CD4-positive, alpha-beta T cell treated with Interleukin-21 for 1 hour (primary cell): ENCODE data around the gene ZNF138.
"Not testable (repeated sequence)": the region's sequence is repeated elsewhere in the genome, so short reads cannot be mapped to it uniquely, and the experiment has no call there.

Experiments
- DNase-seq: peaks from one replicate; pipeline ENCODE4 v3.0.0-alpha.2; 2020

The ZNF138 gene

DNA sequence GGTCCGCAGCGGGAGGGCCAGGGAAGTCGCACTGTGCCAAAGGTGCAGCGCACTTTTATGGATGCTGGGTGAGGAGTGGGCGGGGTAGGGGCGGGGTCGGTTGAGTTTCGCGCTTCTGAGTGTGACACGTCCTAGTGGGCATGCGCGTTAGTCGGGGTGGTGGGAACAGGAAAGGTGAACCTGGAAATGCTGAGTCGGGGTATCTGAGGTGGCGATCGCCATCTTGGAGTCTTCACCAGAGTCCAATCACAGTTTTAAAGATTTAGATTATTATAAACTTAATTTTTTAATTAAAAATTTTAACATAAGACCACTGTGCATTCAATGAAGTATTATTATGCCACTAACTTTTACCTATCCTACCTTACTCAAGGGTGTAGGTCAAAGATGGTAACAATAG, 45.7 kb downstream of the ZNF138 start:
- DNase-seq, result no peak

DNA sequence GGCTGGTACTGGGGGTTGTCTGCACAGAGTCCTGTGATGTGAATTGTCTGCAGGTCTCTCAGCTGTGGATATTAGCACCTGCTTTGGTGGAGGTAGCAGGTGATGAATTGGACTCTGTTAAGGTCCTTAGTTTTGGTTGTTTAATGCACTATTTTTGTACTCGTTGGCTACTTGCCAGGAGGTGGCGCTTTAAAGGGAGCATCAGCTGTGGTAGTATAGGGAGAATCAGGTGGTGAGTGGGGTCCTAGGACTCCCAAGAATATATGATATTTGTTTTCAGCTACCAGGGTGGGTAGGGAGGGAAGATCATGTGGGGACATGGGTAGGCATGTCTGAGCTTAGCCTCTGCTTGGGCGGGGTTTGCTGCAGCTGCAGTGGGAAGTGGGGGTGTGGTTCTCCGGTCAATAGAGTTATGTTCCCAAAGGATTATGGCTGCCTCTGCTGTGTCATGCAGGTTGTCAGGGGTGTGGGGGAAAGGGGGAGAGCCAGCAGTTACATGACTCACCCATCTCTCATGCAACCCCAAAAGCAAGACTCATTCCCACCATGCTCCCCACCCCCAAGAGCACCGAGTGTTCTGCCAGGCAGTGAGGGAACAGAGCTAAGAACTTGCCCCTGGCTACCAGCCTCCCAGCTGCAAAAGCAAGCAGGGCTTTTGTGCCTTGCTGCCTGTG, 55.2 kb downstream of the ZNF138 start:
- DNase-seq, result no peak

DNA sequence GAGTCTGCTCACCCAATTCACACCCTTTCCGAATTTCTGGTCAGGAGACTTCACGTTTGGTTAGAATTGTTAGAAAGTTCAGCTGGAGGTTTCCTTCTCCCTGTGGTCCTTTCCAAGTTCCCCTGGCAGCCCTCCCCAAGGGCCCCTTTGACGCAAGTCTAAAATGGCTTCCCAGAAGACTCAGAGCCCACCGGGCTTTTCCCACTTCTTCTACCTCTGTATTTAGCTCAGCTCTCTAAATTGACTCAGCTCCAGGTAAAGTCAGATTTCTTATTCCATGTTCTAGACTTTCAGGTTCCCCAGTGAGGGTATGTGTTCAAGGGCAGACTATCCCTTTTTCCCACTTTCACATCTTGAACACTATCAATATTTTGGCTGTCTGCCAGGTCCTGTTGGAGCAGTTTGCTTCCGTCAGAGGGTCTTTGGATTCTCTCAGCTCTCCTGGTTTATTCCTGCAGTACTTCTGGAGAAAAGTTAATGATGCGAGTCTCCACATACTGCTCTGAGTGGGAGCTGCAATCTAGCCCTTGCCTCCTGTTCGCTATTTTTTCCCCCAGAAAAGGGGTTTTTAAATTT, 55.8 kb downstream of the ZNF138 start:
- DNase-seq, result no peak

GRCh38 chr7:64853679-64854078, 59.5 kb downstream of the ZNF138 start:
- DNase-seq, result no peak

GRCh38 chr7:64854969-64855368, 60.7 kb downstream of the ZNF138 start:
- no peak for DNase-seq

- no peak for DNase-seq
These were observed 68.8 kb downstream of the ZNF138 start for GRCh38 chr7:64863021-64863420.

- not testable (repeated sequence) for DNase-seq
These were observed 69.3 kb downstream of the ZNF138 start for GRCh38 chr7:64863530-64863929.

DNA sequence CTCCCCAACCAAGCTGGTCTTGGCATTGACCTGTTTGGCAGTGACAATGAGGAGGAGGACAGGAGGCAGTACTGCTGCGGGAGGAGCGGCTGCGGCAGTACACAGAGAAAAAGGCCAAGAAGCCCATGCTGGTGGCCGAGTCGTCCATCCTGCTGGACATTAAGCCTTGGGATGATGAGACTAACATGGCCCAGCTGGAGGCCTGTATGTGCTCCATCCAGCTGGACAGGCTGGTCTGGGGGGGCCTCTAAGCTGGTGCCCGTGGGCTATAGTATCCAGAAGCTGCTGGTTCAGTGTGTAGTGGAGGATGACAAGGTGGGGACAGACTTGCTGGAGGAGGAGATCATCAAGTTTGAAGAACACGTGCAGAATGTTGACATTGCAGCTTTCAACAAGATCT, 69.7 kb downstream of the ZNF138 start:
- no peak for DNase-seq

DNA sequence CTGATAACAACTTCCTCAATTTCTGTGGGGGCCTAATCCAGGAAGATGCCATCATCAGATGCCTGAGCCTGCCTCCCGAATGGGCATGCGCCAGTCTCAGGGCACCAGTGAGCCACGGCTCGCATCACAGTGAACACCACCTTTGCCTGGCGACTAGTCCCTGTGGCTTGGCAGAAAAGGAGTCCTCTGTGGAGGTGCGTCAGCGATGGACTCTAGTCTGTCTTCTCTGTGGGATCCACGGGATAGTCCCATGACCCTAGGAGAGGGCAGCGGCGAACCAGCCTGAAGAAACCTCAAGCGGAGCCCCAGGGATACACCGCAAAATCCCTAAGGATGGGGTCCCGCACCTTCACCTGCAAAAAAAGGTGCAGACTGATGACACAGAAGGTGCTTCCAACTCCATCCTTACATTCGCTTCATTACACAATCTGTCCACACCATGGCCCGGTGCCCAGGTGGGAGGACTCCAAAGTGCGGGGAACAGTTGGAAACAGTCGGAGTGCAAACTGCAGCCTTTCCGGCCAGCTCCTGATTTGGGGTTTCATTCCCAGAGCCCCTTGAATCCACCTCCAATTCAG, 73.7 kb downstream of the ZNF138 start:
- no peak for DNase-seq

DNA sequence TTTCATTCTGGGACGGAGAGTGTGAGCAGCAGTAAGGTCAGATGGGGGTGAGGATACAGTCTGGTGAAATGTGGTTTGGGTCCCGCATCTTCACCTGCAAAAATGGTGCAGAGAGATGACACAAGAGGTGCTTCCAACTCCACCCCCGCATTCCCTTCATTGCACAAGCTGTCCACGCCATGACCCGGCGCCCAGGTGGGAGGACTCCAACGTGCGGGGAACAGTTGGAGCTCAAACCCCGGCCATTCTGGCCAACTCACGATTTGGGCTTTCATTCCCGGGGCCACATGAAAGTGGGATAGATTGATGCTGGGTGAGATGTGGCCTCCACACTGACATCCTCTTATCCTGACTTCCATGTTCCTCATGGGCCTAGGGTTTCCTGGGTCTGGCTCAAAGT, 74.3 kb downstream of the ZNF138 start:
- no peak for DNase-seq

GRCh38 chr7:64869121-64869725, 75.0 kb downstream of the ZNF138 start:
- no peak for DNase-seq

- DNase-seq, result no peak
These were observed 75.8 kb downstream of the ZNF138 start for GRCh38 chr7:64869912-64870562.

DNA sequence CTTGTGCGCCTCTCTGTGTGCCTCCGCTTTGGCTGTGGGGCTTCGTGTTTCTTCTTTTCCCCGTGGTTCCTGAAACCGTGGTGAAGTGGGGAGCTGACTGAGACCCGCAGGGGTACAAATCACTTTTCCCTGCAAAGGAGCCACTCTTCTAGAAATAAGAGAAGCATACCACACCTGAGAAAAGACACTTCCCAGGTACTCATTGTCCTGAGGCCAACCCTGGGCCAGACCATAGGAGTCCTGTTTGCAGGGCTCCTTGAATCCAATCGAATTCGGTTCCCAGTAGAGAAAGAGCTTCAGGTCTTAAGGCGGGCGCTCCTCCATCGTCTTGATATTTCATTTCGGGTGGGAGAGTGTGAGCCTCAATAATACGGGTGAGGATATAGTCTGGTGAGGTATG, 76.4 kb downstream of the ZNF138 start:
- no peak for DNase-seq

- no peak for DNase-seq
These were observed 77.5 kb downstream of the ZNF138 start for GRCh38 chr7:64871761-64872160.

DNA sequence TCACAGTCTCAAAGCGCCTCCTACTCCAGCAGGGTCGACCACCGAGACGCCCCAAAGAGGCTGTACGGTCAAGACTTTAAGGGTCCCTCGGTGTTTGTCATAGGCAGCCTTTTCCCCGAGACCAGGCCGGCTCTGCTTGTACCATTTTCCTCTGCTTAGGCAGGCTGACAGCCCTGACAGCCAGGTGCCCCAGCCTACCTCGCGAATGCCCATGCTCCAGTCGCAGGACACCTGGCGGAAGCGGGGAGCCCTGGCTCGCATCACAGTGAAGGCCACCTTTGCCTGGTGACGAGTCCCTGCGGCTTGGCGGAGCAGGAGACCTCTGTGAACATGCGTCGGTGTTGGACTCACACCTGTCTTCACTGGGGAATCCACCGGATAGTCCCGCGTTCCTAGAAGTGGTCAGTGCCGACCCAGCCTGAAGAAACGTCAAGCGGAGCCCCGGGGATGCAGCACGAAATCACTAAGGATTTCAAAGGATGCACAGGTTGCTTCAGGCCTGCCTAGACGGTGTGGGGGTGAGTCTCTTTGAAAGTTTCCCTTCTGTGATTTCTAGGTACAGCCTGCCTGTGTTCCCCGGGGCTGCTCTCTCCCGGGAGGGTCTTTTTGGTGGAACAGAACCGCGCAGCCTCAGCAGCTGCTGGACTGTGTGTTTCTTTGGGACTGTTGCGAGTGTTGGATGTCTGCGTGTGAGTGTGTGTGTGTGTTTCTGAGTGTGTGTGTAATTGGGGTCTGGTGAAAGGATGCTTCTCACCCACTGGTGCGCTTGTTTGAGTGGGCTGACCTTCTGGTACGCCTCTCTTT, 78.3 kb downstream of the ZNF138 start:
- no peak for DNase-seq

GRCh38 chr7:64873155-64873500, 78.9 kb downstream of the ZNF138 start:
- no peak for DNase-seq

DNA sequence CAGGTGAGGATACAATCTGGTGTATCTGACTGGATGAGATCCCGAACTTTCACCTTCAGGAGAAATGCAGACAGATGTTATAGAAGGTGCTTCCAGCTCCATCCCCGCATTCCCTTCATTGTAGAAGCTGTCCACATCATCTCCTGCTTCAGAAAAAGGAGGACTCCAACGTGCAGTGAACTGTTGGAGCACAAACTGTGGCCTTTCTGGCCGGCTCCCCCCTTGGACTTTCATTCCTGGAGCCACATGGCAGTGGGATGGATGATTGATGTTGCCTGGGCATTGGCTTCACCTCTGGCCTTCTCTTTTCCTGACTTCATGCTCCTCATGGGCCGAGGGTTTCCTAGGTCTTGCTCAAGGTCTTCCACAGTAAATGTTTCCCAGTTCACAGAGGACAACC, 79.3 kb downstream of the ZNF138 start:
- no peak for DNase-seq

- DNase-seq, result no peak
These were observed 79.9 kb downstream of the ZNF138 start for GRCh38 chr7:64874114-64874513.

DNA sequence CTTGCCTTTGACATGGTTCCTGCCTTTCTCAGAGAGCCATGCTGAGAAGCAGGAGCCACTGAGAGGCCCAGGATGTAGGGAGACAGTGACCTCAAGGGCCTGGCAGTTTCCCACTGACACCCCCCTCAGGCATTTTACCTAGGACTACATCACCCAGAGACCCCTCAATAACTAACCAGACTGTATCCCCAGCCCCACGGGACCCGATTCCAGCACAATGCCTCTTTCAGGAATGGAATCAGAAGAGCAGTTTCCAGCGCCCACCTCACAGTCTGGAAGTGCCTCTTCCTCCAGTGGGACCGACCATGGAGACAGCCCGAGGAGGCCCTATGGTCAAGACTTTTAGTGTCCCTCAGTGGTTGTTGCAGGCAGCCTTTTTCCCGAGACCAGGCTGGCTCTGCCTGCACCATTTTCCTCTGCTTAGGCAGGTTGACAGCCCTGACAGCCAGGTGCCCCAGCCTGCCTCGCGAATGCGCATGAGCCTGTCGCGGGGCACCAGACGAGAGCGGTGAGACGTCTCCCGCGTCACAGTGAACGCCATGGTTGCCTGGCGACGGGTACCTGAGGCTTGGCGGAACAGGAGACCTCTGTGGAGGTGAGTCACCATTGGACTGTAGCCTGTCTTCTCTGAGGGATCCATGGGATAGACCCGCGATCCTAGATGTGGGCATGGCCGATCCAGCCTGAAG, 80.5 kb downstream of the ZNF138 start:
- DNase-seq, result no peak

DNA sequence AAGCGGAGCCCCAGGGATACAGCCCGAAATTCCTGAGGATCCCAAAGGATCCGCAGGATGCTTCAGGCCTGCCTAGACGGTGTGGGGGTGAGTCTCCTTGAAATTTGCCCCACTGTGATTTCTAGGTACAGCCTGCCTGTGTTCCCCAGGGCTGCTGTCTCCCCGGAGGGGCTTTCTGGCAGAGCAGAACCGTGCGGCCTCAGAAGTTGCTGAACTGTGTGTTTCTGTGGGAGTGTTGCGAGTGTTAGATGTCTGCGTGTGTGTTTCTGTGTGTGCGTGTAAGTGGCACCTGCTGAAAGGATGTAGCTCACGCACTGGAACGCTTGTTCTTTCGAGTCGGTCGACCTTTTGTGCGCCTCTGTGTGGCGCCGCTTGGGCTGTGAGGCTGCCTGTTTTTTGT, 81.0 kb downstream of the ZNF138 start:
- DNase-seq, result no peak

- DNase-seq, result no peak
These were observed 81.6 kb downstream of the ZNF138 start for GRCh38 chr7:64875658-64876406.
